IPS-18a (cell line): ENCODE measurements around the gene KBTBD12.
A peak's percentile ranks its signal among the peaks of the same experiment; 100 is the strongest.

ENCODE experiments used
- H3K27ac ChIP-seq: one replicate; pipeline ENCODE4 v1.5.1; 2013; ENCODE audit warnings: low read length
- H3K27me3 ChIP-seq: one replicate; pipeline ENCODE4 v1.6.1; 2013; ENCODE audit warnings: mild to moderate bottlenecking, low read length; ENCODE audit not compliant: control insufficient read depth, insufficient read depth
- H3K36me3 ChIP-seq: one replicate; pipeline ENCODE4 v1.6.1; 2013; ENCODE audit warnings: low read depth, low read length; ENCODE audit not compliant: control insufficient read depth
- H3K4me1 ChIP-seq: one replicate; pipeline ENCODE4 v1.6.1; 2013; ENCODE audit warnings: low read depth, low read length; ENCODE audit not compliant: control insufficient read depth
- H3K4me3 ChIP-seq: one replicate; pipeline ENCODE4 v1.5.1; 2013; ENCODE audit warnings: low read length
- H3K9ac ChIP-seq: one replicate; pipeline ENCODE4 v1.6.1; 2013; ENCODE audit warnings: mild to moderate bottlenecking, low read length, moderate library complexity
- H3K9me3 ChIP-seq: one replicate; pipeline ENCODE4 v1.6.1; 2013; ENCODE audit warnings: low read depth, low read length; ENCODE audit not compliant: control insufficient read depth

The KBTBD12 gene

GRCh38 chr3:128006061-128007032 is 91.3 kb downstream of the KBTBD12 start:
- H3K27ac ChIP-seq, result no peak overlapping the region
- no peaks in the 10 kb centered on the region for H3K36me3 ChIP-seq
- H3K9ac ChIP-seq, result peak overlapping the region; percentile 13
- H3K9me3 ChIP-seq, result no peaks in the 10 kb centered on the region
- peak overlapping the region; percentile 22 for H3K4me3 ChIP-seq
- peaks cover 8% of the 10 kb centered on the region for H3K4me1 ChIP-seq
- H3K27me3 ChIP-seq, result no peaks in the 10 kb centered on the region

- H3K4me1 ChIP-seq, result peaks cover 9% of the 10 kb centered on the region
- no peaks in the 10 kb centered on the region for H3K9me3 ChIP-seq
- no peaks in the 10 kb centered on the region for H3K27me3 ChIP-seq
- H3K9ac ChIP-seq, result no peak overlapping the region
- H3K36me3 ChIP-seq, result no peaks in the 10 kb centered on the region
- no peak overlapping the region for H3K27ac ChIP-seq
- H3K4me3 ChIP-seq, result no peak overlapping the region
Measured at GRCh38 chr3:128007033-128007424, 92.0 kb downstream of the KBTBD12 start.

GRCh38 chr3:128009952-128010846 is 95.2 kb downstream of the KBTBD12 start:
- Histone ChIP-seq H3K27ac (no peak overlapping the region), H3K4me3 (no peak overlapping the region), H3K36me3 (no peaks in the 10 kb centered on the region), H3K9ac (no peak overlapping the region), H3K9me3 (no peaks in the 10 kb centered on the region), H3K27me3 (no peaks in the 10 kb centered on the region), H3K4me1 (peaks cover 9% of the 10 kb centered on the region)

DNA sequence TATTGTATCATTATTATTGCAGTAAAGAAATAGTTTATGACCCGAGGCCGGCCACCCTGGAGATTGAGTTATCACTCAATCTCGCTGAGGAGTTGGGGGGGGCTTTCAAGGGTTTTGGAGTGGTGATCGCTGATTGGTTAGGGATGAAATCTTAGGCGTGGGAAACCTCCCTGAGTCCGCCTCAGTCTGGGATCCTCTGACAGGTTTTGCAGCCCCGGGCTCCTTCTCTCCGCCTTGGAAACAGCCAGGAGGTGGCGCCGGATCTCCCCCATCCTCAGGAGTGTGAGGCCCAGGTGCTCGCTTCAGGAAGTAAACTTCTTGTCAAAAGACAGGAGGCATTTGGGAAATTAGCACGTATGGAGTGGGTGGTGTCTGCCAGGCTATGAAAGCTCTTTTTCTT is 96.1 kb downstream of the KBTBD12 start:
- Histone ChIP-seq H3K4me3 (no peak overlapping the region), H3K9ac (no peak overlapping the region), H3K27me3 (no peaks in the 10 kb centered on the region), H3K27ac (no peak overlapping the region), H3K36me3 (no peaks in the 10 kb centered on the region), H3K9me3 (peaks cover 4% of the 10 kb centered on the region), H3K4me1 (peaks cover 4% of the 10 kb centered on the region)

- no peak overlapping the region for H3K27ac ChIP-seq
- H3K9me3 ChIP-seq, result peaks cover 11% of the 10 kb centered on the region
- H3K36me3 ChIP-seq, result no peaks in the 10 kb centered on the region
- H3K27me3 ChIP-seq, result no peaks in the 10 kb centered on the region
- no peak overlapping the region for H3K9ac ChIP-seq
- no peak overlapping the region for H3K4me3 ChIP-seq
- peaks cover 3% of the 10 kb centered on the region for H3K4me1 ChIP-seq
Measured at GRCh38 chr3:128012050-128012449, 97.0 kb downstream of the KBTBD12 start.

DNA sequence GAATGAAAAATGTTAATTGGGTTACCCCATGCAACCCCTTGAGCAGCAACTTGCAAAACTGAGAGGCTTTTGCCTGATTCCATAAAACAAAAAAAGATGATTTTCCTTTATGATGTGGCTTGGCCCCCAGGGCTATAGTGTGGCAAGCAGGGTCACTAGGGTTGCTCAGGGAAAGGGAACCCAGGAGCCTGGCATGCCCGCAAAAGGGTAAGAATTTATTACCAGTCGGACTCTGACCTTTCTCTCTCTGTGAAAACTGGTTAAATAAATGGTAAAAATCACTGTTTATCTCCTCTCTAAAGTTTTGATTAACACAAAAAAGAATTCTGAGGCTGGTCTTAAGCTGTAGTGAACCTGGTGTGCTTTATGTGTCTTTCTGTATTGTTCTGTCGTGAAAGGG is 99.5 kb downstream of the KBTBD12 start:
- no peaks in the 10 kb centered on the region for H3K36me3 ChIP-seq

GRCh38 chr3:128016502-128016901 is 101.5 kb downstream of the KBTBD12 start:
- H3K27me3 ChIP-seq, result no peaks in the 10 kb centered on the region
- H3K4me1 ChIP-seq, result peaks cover under 1% of the 10 kb centered on the region
- no peak overlapping the region for H3K4me3 ChIP-seq
- H3K9ac ChIP-seq, result no peak overlapping the region
- no peak overlapping the region for H3K27ac ChIP-seq
- H3K9me3 ChIP-seq, result peaks cover 16% of the 10 kb centered on the region
- no peaks in the 10 kb centered on the region for H3K36me3 ChIP-seq

More for the DNA sequence above, 99.5 kb downstream of the KBTBD12 start:
- Histone ChIP-seq H3K27me3 (no peaks in the 10 kb centered on the region), H3K4me1 (peaks cover 3% of the 10 kb centered on the region), H3K9me3 (peaks cover 16% of the 10 kb centered on the region), H3K4me3 (no peak overlapping the region), H3K27ac (no peak overlapping the region), H3K9ac (no peak overlapping the region)

- H3K9me3 ChIP-seq, result peaks cover 5% of the 10 kb centered on the region
- no peaks in the 10 kb centered on the region for H3K27me3 ChIP-seq
- H3K4me3 ChIP-seq, result no peak overlapping the region
- no peak overlapping the region for H3K9ac ChIP-seq
- H3K4me1 ChIP-seq, result no peaks in the 10 kb centered on the region
- no peak overlapping the region for H3K27ac ChIP-seq
- no peaks in the 10 kb centered on the region for H3K36me3 ChIP-seq
Measured at GRCh38 chr3:128021768-128022372, 106.8 kb downstream of the KBTBD12 start.

DNA sequence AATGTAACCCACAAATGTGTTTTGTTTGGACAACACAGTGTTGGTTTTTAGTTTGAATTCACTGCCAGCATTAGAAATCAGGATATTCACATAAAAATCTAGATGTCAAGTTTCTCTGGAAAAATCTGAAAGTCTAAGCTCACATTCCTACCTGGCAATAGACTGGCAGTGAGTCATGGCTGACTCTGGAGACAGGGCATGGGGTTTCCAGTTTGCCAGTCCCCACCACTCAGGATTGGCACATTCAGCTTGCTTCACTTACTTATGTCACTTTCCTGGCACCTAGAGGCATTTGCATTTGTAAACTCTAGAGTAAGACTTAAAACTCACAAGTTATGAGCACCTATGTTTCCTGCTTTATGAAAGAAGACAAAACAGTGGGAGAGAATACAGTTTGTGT is 118.1 kb downstream of the KBTBD12 start:
- Histone ChIP-seq H3K27ac (no peak overlapping the region), H3K9ac (no peak overlapping the region), H3K4me1 (no peaks in the 10 kb centered on the region), H3K4me3 (no peak overlapping the region), H3K27me3 (no peaks in the 10 kb centered on the region), H3K9me3 (no peaks in the 10 kb centered on the region), H3K36me3 (no peaks in the 10 kb centered on the region)

DNA sequence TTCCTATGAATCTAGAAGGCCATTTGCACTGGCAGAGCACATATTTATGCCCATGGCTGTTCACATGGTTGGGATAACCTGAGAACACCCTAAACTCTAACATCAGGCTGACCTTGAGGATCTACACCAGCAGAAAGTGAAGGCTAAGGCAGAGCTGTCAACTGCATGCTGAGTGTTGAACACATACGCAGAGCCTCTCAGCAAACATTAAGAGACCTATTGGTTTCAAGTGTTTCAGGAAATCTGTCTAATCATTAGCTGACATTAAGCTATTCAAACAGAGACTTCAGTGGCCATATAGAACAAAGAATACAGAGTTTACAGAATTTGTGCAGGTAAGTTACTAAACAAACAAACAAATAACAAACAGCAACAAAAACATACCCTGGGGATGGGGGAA is 121.1 kb downstream of the KBTBD12 start:
- H3K9ac ChIP-seq, result no peak overlapping the region
- no peaks in the 10 kb centered on the region for H3K36me3 ChIP-seq
- no peaks in the 10 kb centered on the region for H3K9me3 ChIP-seq
- no peaks in the 10 kb centered on the region for H3K4me1 ChIP-seq
- no peak overlapping the region for H3K27ac ChIP-seq
- peaks cover 12% of the 10 kb centered on the region for H3K27me3 ChIP-seq
- no peak overlapping the region for H3K4me3 ChIP-seq
